ENCODE measurements around the gene NFASC. TPM values are rescaled to one million over a fixed set of nuclear protein-coding genes. Genes with fewer than 3 reads are reported as not detected.

NFASC gene
- total RNA-seq, 1 donor from 2014 or later = 1.4 TPM

- DNase-seq = peak; percentile 6
Measured at GRCh38 chr1:205013683-205014367, 143.2 kb downstream of the NFASC start.

GRCh38 chr1:205014783-205015182 is 144.1 kb downstream of the NFASC start:
- no peak for DNase-seq

- DNase-seq = no peak
Measured at GRCh38 chr1:205015241-205015640, 144.6 kb downstream of the NFASC start.

GRCh38 chr1:205016075-205016474 is 145.4 kb downstream of the NFASC start:
- no peak for DNase-seq

- DNase-seq = no peak
Measured at GRCh38 chr1:205016584-205016983, 145.9 kb downstream of the NFASC start.

GRCh38 chr1:205017001-205017400 is 146.3 kb downstream of the NFASC start:
- DNase-seq = no peak

- DNase-seq = no peak
Measured at GRCh38 chr1:205017766-205018165, 147.1 kb downstream of the NFASC start.

- no peak for DNase-seq
Measured at GRCh38 chr1:205018381-205018780, 147.7 kb downstream of the NFASC start.

- DNase-seq = no peak
Measured at GRCh38 chr1:205020466-205020865, 149.8 kb downstream of the NFASC start.

- no peak for DNase-seq
Measured at GRCh38 chr1:205024679-205025078, 154.0 kb downstream of the NFASC start.

GRCh38 chr1:205025239-205025638 is 154.6 kb downstream of the NFASC start:
- DNase-seq = no peak

GRCh38 chr1:205026181-205026580 is 155.5 kb downstream of the NFASC start:
- no peak for DNase-seq

- no peak for DNase-seq
Measured at GRCh38 chr1:205028390-205028789, 157.7 kb downstream of the NFASC start.

- no peak for DNase-seq
Measured at GRCh38 chr1:205028924-205029323, 158.3 kb downstream of the NFASC start.

- DNase-seq = no peak
Measured at GRCh38 chr1:205030241-205030640, 159.6 kb downstream of the NFASC start.

GRCh38 chr1:205030896-205031295 is 160.2 kb downstream of the NFASC start:
- DNase-seq = no peak

GRCh38 chr1:205032508-205032907 is 161.8 kb downstream of the NFASC start:
- no peak for DNase-seq

GRCh38 chr1:205037539-205037938 is 166.9 kb downstream of the NFASC start:
- no peak for DNase-seq

- no peak for DNase-seq
Measured at GRCh38 chr1:205038132-205038786, 167.6 kb downstream of the NFASC start.

- DNase-seq = no peak
Measured at GRCh38 chr1:205041001-205041715, 170.5 kb downstream of the NFASC start.

GRCh38 chr1:205041998-205042910 is 171.6 kb downstream of the NFASC start:
- no peak for DNase-seq

Data from skin of body (tissue), 2 donors.